Cerebellar cortex (tissue), 1 donor: Measurements from ENCODE around the gene MAGEB17.
"Not testable (repeated sequence)": the region's sequence is repeated elsewhere in the genome, so short reads cannot be mapped to it uniquely, and the experiment has no call there.

Experiments used
- DNase-seq: peaks from one replicate; pipeline ENCODE4 v3.0.0-alpha.2; 2015; ENCODE audit warnings: low spot score

MAGEB17 gene

GRCh38 chrX:16167181-16167580, at the start of gene MAGEB17:
Gene MAGEB17 (plus strand): TSS chrX:16167481. CDS start chrX:16170383, 2,902 bp downstream.
- no peak for DNase-seq

- DNase-seq = no peak
Observed at GRCh38 chrX:16119353-16120220, 47.7 kb upstream of the MAGEB17 start.

- DNase-seq = no peak
Observed at GRCh38 chrX:16120431-16120830, 46.9 kb upstream of the MAGEB17 start.

GRCh38 chrX:16123222-16123786, 44.0 kb upstream of the MAGEB17 start, which contains the start of gene GRPR:
Gene GRPR (plus strand): TSS chrX:16123565. CDS start chrX:16123954, 389 bp downstream.
- DNase-seq = peak; percentile 55

- DNase-seq = no peak
Observed at GRCh38 chrX:16124201-16124600, 43.1 kb upstream of the MAGEB17 start.

GRCh38 chrX:16125520-16126149, 41.6 kb upstream of the MAGEB17 start:
- DNase-seq = no peak

- DNase-seq = no peak
Observed at GRCh38 chrX:16130707-16131106, 36.6 kb upstream of the MAGEB17 start.

GRCh38 chrX:16134936-16135335, 32.3 kb upstream of the MAGEB17 start:
- no peak for DNase-seq

- no peak for DNase-seq
Observed at GRCh38 chrX:16136080-16136479, 31.2 kb upstream of the MAGEB17 start.

- DNase-seq = no peak
Observed at GRCh38 chrX:16137416-16138107, 29.7 kb upstream of the MAGEB17 start.

GRCh38 chrX:16138108-16138427, 29.2 kb upstream of the MAGEB17 start:
- DNase-seq = peak; percentile 2

GRCh38 chrX:16140448-16140847, 26.8 kb upstream of the MAGEB17 start:
- no peak for DNase-seq

- no peak for DNase-seq
Observed at GRCh38 chrX:16140983-16141382, 26.3 kb upstream of the MAGEB17 start.

GRCh38 chrX:16141422-16142245, 25.6 kb upstream of the MAGEB17 start:
- DNase-seq = no peak

- DNase-seq = no peak
Observed at GRCh38 chrX:16142246-16142558, 25.1 kb upstream of the MAGEB17 start.

GRCh38 chrX:16143968-16144367, 23.3 kb upstream of the MAGEB17 start:
- no peak for DNase-seq

- DNase-seq = no peak
Observed at GRCh38 chrX:16144420-16144819, 22.9 kb upstream of the MAGEB17 start.

- not testable (repeated sequence) for DNase-seq
Observed at GRCh38 chrX:16145093-16145492, 22.2 kb upstream of the MAGEB17 start.

GRCh38 chrX:16145656-16146055, 21.6 kb upstream of the MAGEB17 start:
- no peak for DNase-seq

- no peak for DNase-seq
Observed at GRCh38 chrX:16148896-16149295, 18.4 kb upstream of the MAGEB17 start.

GRCh38 chrX:16155581-16156096, 11.6 kb upstream of the MAGEB17 start:
- DNase-seq = no peak
